SK-N-SH treated with all-trans-retinoic acid at 6 μM for 48 hours (cell line): ENCODE data around the gene RETREG1.

Experiments used
- ATAC-seq: fragments of 200-7000 bp; cut with Tn5 transposase; 3 replicates; pipeline ENCODE4 v1.9.1; 2020; ENCODE audit warnings: mild to moderate bottlenecking, moderate library complexity
- ARNTL ChIP-seq: fragments of 450-650 bp; formaldehyde crosslinking; IDR thresholded peaks from 2 replicates; pipeline ENCODE4 v1.5.0; 2020; ENCODE audit warnings: low read depth, mild to moderate bottlenecking, moderate library complexity, borderline replicate concordance
- BACH2 ChIP-seq: fragments of 250-450 bp; sonication (Bioruptor Pico); IDR thresholded peaks from 2 replicates; pipeline ENCODE4 v1.9.0; 2021; ENCODE audit warnings: mild to moderate bottlenecking, borderline replicate concordance
- CREB5 ChIP-seq: fragments of 250-450 bp; sonication (Bioruptor Pico); IDR thresholded peaks from 2 replicates; pipeline ENCODE4 v1.5.1; 2020; ENCODE audit warnings: low read depth, mild to moderate bottlenecking, moderate library complexity
- CSDC2 ChIP-seq: fragments of 250-450 bp; sonication (Bioruptor Pico); IDR thresholded peaks from 2 replicates; pipeline ENCODE4 v1.5.0; 2020; ENCODE audit warnings: mild to moderate bottlenecking, moderate library complexity
- CSRNP3 ChIP-seq: fragments of 250-450 bp; sonication (Bioruptor Pico); IDR thresholded peaks from 2 replicates; pipeline ENCODE4 v1.5.1; 2021; ENCODE audit warnings: mild to moderate bottlenecking, moderate library complexity
- ESRRG ChIP-seq: fragments of 250-450 bp; sonication (Bioruptor Pico); IDR thresholded peaks from 2 replicates; pipeline ENCODE4 v1.6.1; 2021; ENCODE audit warnings: mild to moderate bottlenecking
- GLIS3 ChIP-seq: fragments of 250-450 bp; sonication (Bioruptor Pico); IDR thresholded peaks from 2 replicates; pipeline ENCODE4 v1.5.0; 2020; ENCODE audit warnings: mild to moderate bottlenecking, moderate library complexity
- ISL1 ChIP-seq: fragments of 250-450 bp; sonication (Bioruptor Pico); IDR thresholded peaks from 2 replicates; pipeline ENCODE4 v2.1.2; 2022; ENCODE audit warnings: mild to moderate bottlenecking, moderate library complexity
- OSR1 ChIP-seq: fragments of 250-450 bp; sonication (Bioruptor Pico); IDR thresholded peaks from 2 replicates; pipeline ENCODE4 v1.8.0; 2022; ENCODE audit warnings: moderate library complexity, mild to moderate bottlenecking, inconsistent platforms
- PATZ1 ChIP-seq: fragments of 250-450 bp; sonication (Bioruptor Pico); IDR thresholded peaks from 2 replicates; pipeline ENCODE4 v1.8.0; 2020; ENCODE audit warnings: mild to moderate bottlenecking, moderate library complexity, borderline replicate concordance
- POU6F1 ChIP-seq: fragments of 250-450 bp; sonication (Bioruptor Pico); IDR thresholded peaks from 2 replicates; pipeline ENCODE4 v1.8.0; 2021; ENCODE audit warnings: low read depth, mild to moderate bottlenecking, moderate library complexity, borderline replicate concordance
- PPARA ChIP-seq: fragments of 250-450 bp; sonication (Bioruptor Pico); IDR thresholded peaks from 2 replicates; pipeline ENCODE4 v1.5.0; 2020; ENCODE audit warnings: mild to moderate bottlenecking, borderline replicate concordance
- RARB ChIP-seq: fragments of 250-450 bp; sonication (Bioruptor Pico); IDR thresholded peaks from 2 replicates; pipeline ENCODE4 v1.8.0; 2021; ENCODE audit warnings: mild to moderate bottlenecking, moderate library complexity
- SNAI2 ChIP-seq: fragments of 250-450 bp; sonication (Bioruptor Pico); IDR thresholded peaks from 2 replicates; pipeline ENCODE4 v1.5.0; 2020; ENCODE audit warnings: mild to moderate bottlenecking, moderate library complexity
- TCF4 ChIP-seq: fragments of 250-450 bp; sonication (Bioruptor Pico); IDR thresholded peaks from 2 replicates; pipeline ENCODE4 v1.8.0; 2021; ENCODE audit warnings: mild to moderate bottlenecking, moderate library complexity, borderline replicate concordance
- TOX ChIP-seq: fragments of 250-450 bp; sonication (Bioruptor Pico); IDR thresholded peaks from 2 replicates; pipeline ENCODE4 v1.8.0; 2021; ENCODE audit warnings: mild to moderate bottlenecking, moderate library complexity, borderline replicate concordance
- ZC3H10 ChIP-seq: fragments of 250-450 bp; sonication (Bioruptor Pico); IDR thresholded peaks from 2 replicates; pipeline ENCODE4 v1.5.1; 2021; ENCODE audit warnings: mild to moderate bottlenecking, moderate library complexity
- ZFP3 ChIP-seq: fragments of 250-450 bp; sonication (Bioruptor Pico); IDR thresholded peaks from 2 replicates; pipeline ENCODE4 v1.5.0; 2020; ENCODE audit warnings: mild to moderate bottlenecking, moderate library complexity
- ZFP30 ChIP-seq: fragments of 450-650 bp; formaldehyde crosslinking; IDR thresholded peaks from 2 replicates; pipeline ENCODE4 v1.5.0; 2022; ENCODE audit warnings: mild to moderate bottlenecking, moderate library complexity
- ZNF565 ChIP-seq: fragments of 450-650 bp; formaldehyde crosslinking; conservative IDR thresholded peaks from 2 replicates; pipeline ENCODE4 v1.5.0; 2020; ENCODE audit warnings: low read depth, mild to moderate bottlenecking, moderate library complexity
- ZNF70 ChIP-seq: fragments of 450-650 bp; formaldehyde crosslinking; IDR thresholded peaks from 2 replicates; pipeline ENCODE4 v1.5.0; 2020; ENCODE audit warnings: mild to moderate bottlenecking, moderate library complexity
- ZNF8 ChIP-seq: fragments of 450-650 bp; formaldehyde crosslinking; IDR thresholded peaks from 2 replicates; pipeline ENCODE4 v1.5.0; 2020; ENCODE audit warnings: mild to moderate bottlenecking, moderate library complexity

Gene RETREG1

GRCh38 chr5:16551628-16552027 lies 65.2 kb downstream of the RETREG1 start:
- TF ChIP-seq CREB5 (CRISPR knock-in tag) (no peak), ZFP30 (no peak), ARNTL (CRISPR knock-in tag) (no peak), GLIS3 (CRISPR knock-in tag) (no peak), ZNF70 (CRISPR knock-in tag) (no peak), ZNF8 (CRISPR knock-in tag) (no peak), TOX (CRISPR knock-in tag) (no peak), PATZ1 (CRISPR knock-in tag) (no peak)
- no peak for ATAC-seq

- ATAC-seq: peak; percentile 77
- TF ChIP-seq ZNF565 (CRISPR knock-in tag) (no peak), PPARA (no peak), ESRRG (CRISPR knock-in tag) (no peak), ARNTL (CRISPR knock-in tag) (no peak), ISL1 (CRISPR knock-in tag) (no peak), SNAI2 (CRISPR knock-in tag) (no peak), CREB5 (CRISPR knock-in tag) (no peak), ZFP3 (CRISPR knock-in tag) (no peak)
These were observed 66.4 kb downstream of the RETREG1 start for GRCh38 chr5:16550316-16550952.

GRCh38 chr5:16549491-16550206 lies 67.1 kb downstream of the RETREG1 start:
- TF ChIP-seq ISL1 (CRISPR knock-in tag) (no peak), BACH2 (CRISPR knock-in tag) (no peak), CREB5 (CRISPR knock-in tag) (no peak), ZFP3 (CRISPR knock-in tag) (no peak), ZNF8 (CRISPR knock-in tag) (no peak), ZFP30 (no peak), POU6F1 (CRISPR knock-in tag) (no peak), GLIS3 (CRISPR knock-in tag) (no peak), RARB (CRISPR knock-in tag) (no peak), ZC3H10 (no peak), TOX (CRISPR knock-in tag) (no peak)
- ATAC-seq: no peak

GRCh38 chr5:16548812-16549211 lies 68.0 kb downstream of the RETREG1 start:
- no peak for ATAC-seq
- TF ChIP-seq PPARA: no peak
- TF ChIP-seq ISL1 (CRISPR knock-in tag): no peak
- TF ChIP-seq ZNF8 (CRISPR knock-in tag): no peak
- TF ChIP-seq GLIS3 (CRISPR knock-in tag): no peak
- TF ChIP-seq ZNF70 (CRISPR knock-in tag): no peak
- no peak for TF ChIP-seq CREB5 (CRISPR knock-in tag)
- TF ChIP-seq SNAI2 (CRISPR knock-in tag): no peak
- no peak for TF ChIP-seq BACH2 (CRISPR knock-in tag)
- TF ChIP-seq RARB (CRISPR knock-in tag): no peak
- TF ChIP-seq ZFP30: no peak
- TF ChIP-seq ARNTL (CRISPR knock-in tag): no peak
- no peak for TF ChIP-seq CSDC2 (CRISPR knock-in tag)
- TF ChIP-seq ZNF565 (CRISPR knock-in tag): no peak
- TF ChIP-seq OSR1 (CRISPR knock-in tag): no peak
- no peak for TF ChIP-seq TCF4 (CRISPR knock-in tag)
- no peak for TF ChIP-seq CSRNP3 (CRISPR knock-in tag)
- no peak for TF ChIP-seq ZC3H10
- TF ChIP-seq ZFP3 (CRISPR knock-in tag): no peak
- no peak for TF ChIP-seq TOX (CRISPR knock-in tag)
